Panc1 (cell line): ENCODE results near the gene PAPOLB. TPM values are rescaled to one million over a fixed set of nuclear protein-coding genes. Genes with fewer than 3 reads are reported as not detected.

ENCODE experiments used
- ATAC-seq: fragments of 200-7000 bp; cut with Tn5 transposase; 2 replicates; pipeline ENCODE4 v1.9.1; 2020; ENCODE audit warnings: mild to moderate bottlenecking, moderate library complexity
- BruUV-seq: library from RNA; stranded (reverse); fragments of 400-500 nt; replicated peaks from 2 replicates; lab custom pipeline; 2021; lab: Mats Ljungman, UMichigan
- CTCF ChIA-PET: fragments of 300-600 bp; sonication (Branson Sonifier 250); formaldehyde crosslinking; loops from one replicate; lab custom pipeline; 2022; ENCODE audit warnings: antibody characterized with exemption; lab: Charles Lee
- POLR2A ChIA-PET: fragments of 300-600 bp; sonication (Branson Sonifier 250); formaldehyde crosslinking; loops from one replicate; lab custom pipeline; 2022; ENCODE audit warnings: antibody characterized with exemption; lab: Charles Lee
- DNase-seq: peaks from one replicate; pipeline ENCODE4 v3.0.0-alpha.2; 2010; ENCODE audit warnings: low read depth, low spot score
- H3K27ac ChIP-seq: 2 replicates; pipeline ENCODE4 v1.5.1; 2011; ENCODE audit warnings: mild to moderate bottlenecking, low read length, inconsistent platforms
- H3K27me3 ChIP-seq: fragments of 200-500 bp; sonication (Bioruptor generic); 2 replicates; pipeline ENCODE4 v1.6.0; 2014; ENCODE audit warnings: low read length, inconsistent platforms; ENCODE audit not compliant: control insufficient read depth, insufficient read depth
- H3K36me3 ChIP-seq: fragments of 200-500 bp; sonication (Bioruptor generic); 2 replicates; pipeline ENCODE4 v1.5.1; 2014; ENCODE audit warnings: inconsistent platforms, mild to moderate bottlenecking, low read length, moderate library complexity; ENCODE audit not compliant: control insufficient read depth, insufficient read depth
- H3K4me1 ChIP-seq: 2 replicates; pipeline ENCODE4 v1.5.1; 2011; ENCODE audit warnings: inconsistent platforms, mild to moderate bottlenecking, low read length, moderate library complexity; ENCODE audit not compliant: control insufficient read depth, insufficient read depth
- H3K4me3 ChIP-seq, 2 experiments: 2 replicates each; pipeline ENCODE4 v1.5.1; 2011 to 2012; ENCODE audit warnings: low read depth in 2 of 2, low read length in 2 of 2, mild to moderate bottlenecking in 2 of 2, inconsistent platforms in 1 of 2, moderate library complexity in 1 of 2
- H3K9me3 ChIP-seq: fragments of 200-500 bp; sonication (Bioruptor generic); 2 replicates; pipeline ENCODE4 v1.5.1; 2014; ENCODE audit warnings: low read depth, mild to moderate bottlenecking, inconsistent platforms, low read length, moderate library complexity; ENCODE audit not compliant: control insufficient read depth, insufficient read depth
- CTCF ChIP-seq: fragments of 450-650 bp; IDR thresholded peaks from 2 replicates; pipeline ENCODE4 v1.5.1; 2017; ENCODE audit warnings: mild to moderate bottlenecking
- POLR2AphosphoS5 ChIP-seq: IDR thresholded peaks from 2 replicates; pipeline ENCODE4 v1.6.1; 2012; ENCODE audit warnings: mild to moderate bottlenecking, low read depth, low read length, moderate library complexity
- SIN3A ChIP-seq: IDR thresholded peaks from 2 replicates; pipeline ENCODE4 v1.6.1; 2012; ENCODE audit warnings: low read depth, mild to moderate bottlenecking, low read length, moderate library complexity, borderline replicate concordance; ENCODE audit not compliant: insufficient read depth
- TCF7L2 ChIP-seq: IDR thresholded peaks from 2 replicates; pipeline ENCODE4 v1.6.1; 2011; ENCODE audit warnings: mild to moderate bottlenecking, low read depth, low read length, inconsistent platforms
- in situ Hi-C: cut with HindIII; loops from 2 replicates; pipeline ENCODE4 v1.10.0; 2016; ENCODE audit warnings: low sequenced_read_pairs, low pct_unique_long_range_greater_than_20kb
- intact Hi-C: fragments of 100-400 bp; cut with micrococcal nuclease; formaldehyde crosslinking; loops from one replicate; pipeline ENCODE4 v1.10.0; 2022; ENCODE audit not compliant: unreplicated experiment
- total RNA-seq: library from RNA; stranded (reverse); gene quantifications from one replicate; pipeline ENCODE4 v1.2.1, GENCODE V29; 2021; ENCODE audit not compliant: unreplicated experiment
- TF ChIP-seq, protein P1 (sequence below), 2 experiments: IDR thresholded peaks; 2 replicates each; pipeline ENCODE4 v1.6.1; 2011 to 2012; ENCODE audit warnings: low read depth in 2 of 2, control low read depth in 1 of 2, low read length in 1 of 2, mild to moderate bottlenecking in 1 of 2, moderate library complexity in 1 of 2; ENCODE audit not compliant: insufficient read depth in 1 of 2

The PAPOLB gene
- total RNA-seq, 1 experiment from 2014 or later: not detected

GRCh38 chr7:4880218-4880617 lies 18.4 kb upstream of the PAPOLB start:
- no TSS peak for BruUV-seq
- Histone ChIP-seq H3K4me1 (peaks cover 2% of the 10 kb centered on the region; the same call in 1 of the 2 replicates), H3K27me3 (no peaks in the 10 kb centered on the region), H3K9me3 (no peaks in the 10 kb centered on the region), H3K4me3 (no peak overlapping the region), H3K27ac (no peak overlapping the region), H3K36me3 (no peaks in the 10 kb centered on the region)
- DNase-seq (no peak), ATAC-seq (peak; percentile 24; the same call in 1 of the 2 replicates)
- POLR2A ChIA-PET: no interaction called here
- TF ChIP-seq SIN3A (no peak), TCF7L2 (no peak)
- intact Hi-C loops: no loop called here
- CTCF ChIA-PET: no interaction called here
- in situ Hi-C loops: no loop called here

GRCh38 chr7:4879396-4880081 lies 17.7 kb upstream of the PAPOLB start:
- in situ Hi-C loops (no loop called here), intact Hi-C loops (no loop called here)
- Histone ChIP-seq H3K36me3 (no peaks in the 10 kb centered on the region), H3K4me3 (no peak overlapping the region), H3K27ac (no peak overlapping the region), H3K4me1 (peaks cover 2% of the 10 kb centered on the region; the same call in 1 of the 2 replicates), H3K27me3 (no peaks in the 10 kb centered on the region), H3K9me3 (no peaks in the 10 kb centered on the region)
- TF ChIP-seq POLR2AphosphoS5: no peak
- no peak for TF ChIP-seq TCF7L2
- TF ChIP-seq, protein P1, sequence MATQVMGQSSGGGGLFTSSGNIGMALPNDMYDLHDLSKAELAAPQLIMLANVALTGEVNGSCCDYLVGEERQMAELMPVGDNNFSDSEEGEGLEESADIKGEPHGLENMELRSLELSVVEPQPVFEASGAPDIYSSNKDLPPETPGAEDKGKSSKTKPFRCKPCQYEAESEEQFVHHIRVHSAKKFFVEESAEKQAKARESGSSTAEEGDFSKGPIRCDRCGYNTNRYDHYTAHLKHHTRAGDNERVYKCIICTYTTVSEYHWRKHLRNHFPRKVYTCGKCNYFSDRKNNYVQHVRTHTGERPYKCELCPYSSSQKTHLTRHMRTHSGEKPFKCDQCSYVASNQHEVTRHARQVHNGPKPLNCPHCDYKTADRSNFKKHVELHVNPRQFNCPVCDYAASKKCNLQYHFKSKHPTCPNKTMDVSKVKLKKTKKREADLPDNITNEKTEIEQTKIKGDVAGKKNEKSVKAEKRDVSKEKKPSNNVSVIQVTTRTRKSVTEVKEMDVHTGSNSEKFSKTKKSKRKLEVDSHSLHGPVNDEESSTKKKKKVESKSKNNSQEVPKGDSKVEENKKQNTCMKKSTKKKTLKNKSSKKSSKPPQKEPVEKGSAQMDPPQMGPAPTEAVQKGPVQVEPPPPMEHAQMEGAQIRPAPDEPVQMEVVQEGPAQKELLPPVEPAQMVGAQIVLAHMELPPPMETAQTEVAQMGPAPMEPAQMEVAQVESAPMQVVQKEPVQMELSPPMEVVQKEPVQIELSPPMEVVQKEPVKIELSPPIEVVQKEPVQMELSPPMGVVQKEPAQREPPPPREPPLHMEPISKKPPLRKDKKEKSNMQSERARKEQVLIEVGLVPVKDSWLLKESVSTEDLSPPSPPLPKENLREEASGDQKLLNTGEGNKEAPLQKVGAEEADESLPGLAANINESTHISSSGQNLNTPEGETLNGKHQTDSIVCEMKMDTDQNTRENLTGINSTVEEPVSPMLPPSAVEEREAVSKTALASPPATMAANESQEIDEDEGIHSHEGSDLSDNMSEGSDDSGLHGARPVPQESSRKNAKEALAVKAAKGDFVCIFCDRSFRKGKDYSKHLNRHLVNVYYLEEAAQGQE (IDR thresholded peaks at IDR 0.05; ENCODE audit: insufficient read depth in 1 of 2, low read depth in 2 of 2, low read length in 1 of 2): no peak
- TF ChIP-seq SIN3A: no peak
- no peak for TF ChIP-seq CTCF
- DNase-seq (no peak), ATAC-seq (peak; percentile 17; the same call in 1 of the 2 replicates)
- CTCF ChIA-PET: no interaction called here
- POLR2A ChIA-PET: no interaction called here
- no TSS peak for BruUV-seq
